Body of pancreas (tissue), 4 donors: ENCODE measurements around the gene PDE8B. TPM values are rescaled to one million over a fixed set of nuclear protein-coding genes. Genes with fewer than 3 reads are reported as not detected.

Source experiments
- ATAC-seq: fragments of 150-250 bp; one replicate; pipeline ENCODE4 v1.9.1; 2016
- DNase-seq, 4 donors: peaks; one replicate each; pipeline ENCODE4 v3.0.0-alpha.2; 2019
- H3K27ac ChIP-seq, 4 donors: fragments of 200-600 bp; sonication (generic); 1 replicate in 3 of 4; 2 replicates in 1 of 4; pipeline versions ENCODE4 v1.5.1 to v1.6.1; 2016 to 2019; ENCODE audit warnings: mild to moderate bottlenecking in 1 of 4, mixed read lengths in 1 of 4, moderate library complexity in 1 of 4
- H3K27me3 ChIP-seq, 2 donors: fragments of 200-600 bp; sonication (generic); one replicate each; pipeline ENCODE4 v1.6.0; 2016; ENCODE audit warnings: mild to moderate bottlenecking in 1 of 2
- H3K36me3 ChIP-seq, 2 donors: fragments of 200-600 bp; sonication (generic); replicated peaks in 1 of 2; 2 replicates each; pipeline ENCODE4 v1.5.1; 2016; ENCODE audit warnings: low read depth in 2 of 2; ENCODE audit not compliant: insufficient read depth in 1 of 2
- H3K4me1 ChIP-seq: fragments of 200-600 bp; sonication (generic); one replicate; pipeline ENCODE4 v1.6.0; 2016
- H3K4me3 ChIP-seq, 2 donors: fragments of 200-600 bp; sonication (generic); 1 replicate in 1 of 2; 2 replicates in 1 of 2; pipeline ENCODE4 v1.5.1; 2016 to 2019
- H3K9me3 ChIP-seq, 3 donors: fragments of 200-600 bp; sonication (generic); 1 replicate in 2 of 3; 2 replicates in 1 of 3; pipeline ENCODE4 v1.5.1; 2016
- POLR2A ChIP-seq, 3 donors: fragments of 450-650 bp; IDR thresholded peaks; one replicate each; pipeline ENCODE4 v1.6.1; 2016; ENCODE audit warnings: antibody characterized with exemption in 3 of 3, mild to moderate bottlenecking in 2 of 3
- WGBS, 2 donors: methylation state at CpG; one replicate each; pipeline ENCODE4 v1.1.5; 2017; 5-methylcytosine and 5-hydroxymethylcytosine counted together
- intact Hi-C: fragments of 100-400 bp; cut with DNase I; formaldehyde crosslinking; loops from one replicate; pipeline ENCODE4 v1.15.1; 2023
- total RNA-seq, 2 donors: library from RNA; depleted of rRNA; stranded (reverse); fragments of >200 nt; gene quantifications; one replicate each; pipeline ENCODE4 v1.1.0, GENCODE V29; 2016
- TF ChIP-seq, protein P1 (sequence below), 7 experiments: fragments of 450-650 bp in 4 of 7; fragments of 200-600 bp in 3 of 7; sonication (generic) in 3 of 7; IDR thresholded peaks; one replicate each; pipeline ENCODE4 v1.5.1; 2016 to 2019; ENCODE audit warnings: antibody characterized with exemption in 7 of 7

PDE8B gene
- total RNA-seq, 2 donors from 2014 or later: 8.3 to 15.8 TPM

DNA sequence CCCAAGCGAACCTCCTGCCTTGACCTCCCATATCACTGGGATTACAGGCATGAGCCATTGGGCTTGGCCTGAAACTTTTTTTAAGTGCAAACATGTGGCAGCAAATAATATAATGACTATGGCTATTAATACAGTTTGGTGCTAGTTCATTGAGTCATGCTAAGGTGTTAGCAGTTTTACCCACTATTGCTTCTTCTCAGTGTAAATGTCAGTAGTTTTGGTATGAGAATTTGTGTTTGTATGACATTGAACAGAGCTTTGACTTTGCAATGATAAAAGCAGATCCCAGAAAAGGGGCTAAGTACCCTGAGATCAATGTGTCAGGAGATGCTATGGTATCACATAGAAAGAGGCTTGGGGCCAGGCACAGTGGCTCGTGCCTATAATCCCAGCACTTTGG is 214.4 kb downstream of the PDE8B start:
- TF ChIP-seq, protein P1, sequence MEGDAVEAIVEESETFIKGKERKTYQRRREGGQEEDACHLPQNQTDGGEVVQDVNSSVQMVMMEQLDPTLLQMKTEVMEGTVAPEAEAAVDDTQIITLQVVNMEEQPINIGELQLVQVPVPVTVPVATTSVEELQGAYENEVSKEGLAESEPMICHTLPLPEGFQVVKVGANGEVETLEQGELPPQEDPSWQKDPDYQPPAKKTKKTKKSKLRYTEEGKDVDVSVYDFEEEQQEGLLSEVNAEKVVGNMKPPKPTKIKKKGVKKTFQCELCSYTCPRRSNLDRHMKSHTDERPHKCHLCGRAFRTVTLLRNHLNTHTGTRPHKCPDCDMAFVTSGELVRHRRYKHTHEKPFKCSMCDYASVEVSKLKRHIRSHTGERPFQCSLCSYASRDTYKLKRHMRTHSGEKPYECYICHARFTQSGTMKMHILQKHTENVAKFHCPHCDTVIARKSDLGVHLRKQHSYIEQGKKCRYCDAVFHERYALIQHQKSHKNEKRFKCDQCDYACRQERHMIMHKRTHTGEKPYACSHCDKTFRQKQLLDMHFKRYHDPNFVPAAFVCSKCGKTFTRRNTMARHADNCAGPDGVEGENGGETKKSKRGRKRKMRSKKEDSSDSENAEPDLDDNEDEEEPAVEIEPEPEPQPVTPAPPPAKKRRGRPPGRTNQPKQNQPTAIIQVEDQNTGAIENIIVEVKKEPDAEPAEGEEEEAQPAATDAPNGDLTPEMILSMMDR (IDR thresholded peaks at IDR 0.05): no peak
- no peak for TF ChIP-seq POLR2A (IDR thresholded peaks at IDR 0.05)

DNA sequence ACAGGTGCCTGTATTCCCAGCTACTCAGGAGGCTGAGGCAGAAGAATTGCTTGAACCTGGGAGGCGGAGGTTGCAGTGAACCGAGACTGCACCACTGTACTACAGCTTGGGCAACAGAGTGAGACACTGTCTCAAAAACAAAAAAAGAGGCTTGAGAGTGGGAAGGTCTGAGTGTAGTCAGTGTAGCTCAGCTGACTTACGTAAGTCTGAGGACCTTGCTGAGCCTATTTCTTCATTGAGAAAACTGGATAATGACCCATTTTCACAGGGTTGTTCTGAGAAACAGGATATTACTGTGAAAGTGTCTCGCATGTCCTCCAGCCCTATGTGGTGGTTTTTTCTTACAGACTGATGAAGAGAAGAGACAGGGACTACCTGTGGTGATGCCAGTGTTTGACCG is 214.9 kb downstream of the PDE8B start:
- Histone ChIP-seq H3K27me3 (no peaks in the 10 kb centered on the region), H3K9me3 (no peaks in the 10 kb centered on the region), H3K27ac (no peak overlapping the region), H3K4me3 (no peak overlapping the region), H3K36me3 (no peaks in the 10 kb centered on the region), H3K4me1 (no peaks in the 10 kb centered on the region)
- no peak for DNase-seq
- 95 to 96% methylated on average over 5 of the region's 5 CpGs for WGBS, 2 donors
- no peak for ATAC-seq
- TF ChIP-seq, protein P1 (IDR thresholded peaks at IDR 0.05): no peak
- no peak for TF ChIP-seq POLR2A (IDR thresholded peaks at IDR 0.05)
- intact Hi-C loops: no loop called here

More for the DNA sequence above, 214.4 kb downstream of the PDE8B start:
- Histone ChIP-seq H3K4me3 (no peak overlapping the region), H3K9me3 (no peaks in the 10 kb centered on the region), H3K36me3 (no peaks in the 10 kb centered on the region), H3K27me3 (no peaks in the 10 kb centered on the region), H3K4me1 (no peaks in the 10 kb centered on the region), H3K27ac (no peak overlapping the region)
- intact Hi-C loops: no loop called here
- WGBS, 2 donors: 90 to 100% methylated on average over 2 of the region's 2 CpGs
- DNase-seq (no peak), ATAC-seq (no peak)

DNA sequence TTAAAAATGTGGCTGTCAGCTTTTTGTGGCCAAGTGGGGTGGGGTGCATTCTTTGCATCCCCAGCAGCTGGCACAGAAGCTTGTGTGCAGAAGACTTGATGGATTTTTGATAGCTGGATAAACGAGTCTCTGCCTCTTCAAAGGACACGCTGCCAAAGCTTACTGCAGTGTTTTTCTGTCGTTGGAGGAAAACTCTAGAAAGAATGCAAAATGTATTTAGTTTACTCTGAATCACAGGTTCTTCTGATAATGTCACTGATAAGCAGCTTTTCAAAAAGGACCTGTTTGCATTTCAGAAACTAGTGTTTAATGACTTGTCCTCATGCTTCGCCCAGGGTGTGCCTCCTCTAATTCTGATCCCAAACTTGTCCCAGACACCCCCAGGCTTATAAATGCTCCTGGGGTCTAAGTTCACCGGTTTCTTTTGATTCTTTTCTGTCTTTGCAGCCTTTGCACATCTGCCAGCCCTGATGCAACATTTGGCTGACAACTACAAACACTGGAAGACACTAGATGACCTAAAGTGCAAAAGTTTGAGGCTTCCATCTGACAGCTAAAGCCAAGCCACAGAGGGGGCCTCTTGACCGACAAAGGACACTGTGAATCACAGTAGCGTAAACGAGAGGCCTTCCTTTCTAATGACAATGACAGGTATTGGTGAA is 215.6 kb downstream of the PDE8B start:
- H3K36me3 ChIP-seq: no peaks in the 10 kb centered on the region
- no peak overlapping the region for H3K27ac ChIP-seq
- no peak overlapping the region for H3K4me3 ChIP-seq
- TF ChIP-seq POLR2A (IDR thresholded peaks at IDR 0.05): no peak
- TF ChIP-seq, protein P1 (IDR thresholded peaks at IDR 0.05): no peak
- WGBS, 2 donors: 51% methylated on average over 8 of the region's 8 CpGs
- intact Hi-C loops: no loop called here
- H3K9me3 ChIP-seq: no peaks in the 10 kb centered on the region
- DNase-seq (no peak), ATAC-seq (no peak)
- H3K27me3 ChIP-seq: no peaks in the 10 kb centered on the region
- H3K4me1 ChIP-seq: no peaks in the 10 kb centered on the region

DNA sequence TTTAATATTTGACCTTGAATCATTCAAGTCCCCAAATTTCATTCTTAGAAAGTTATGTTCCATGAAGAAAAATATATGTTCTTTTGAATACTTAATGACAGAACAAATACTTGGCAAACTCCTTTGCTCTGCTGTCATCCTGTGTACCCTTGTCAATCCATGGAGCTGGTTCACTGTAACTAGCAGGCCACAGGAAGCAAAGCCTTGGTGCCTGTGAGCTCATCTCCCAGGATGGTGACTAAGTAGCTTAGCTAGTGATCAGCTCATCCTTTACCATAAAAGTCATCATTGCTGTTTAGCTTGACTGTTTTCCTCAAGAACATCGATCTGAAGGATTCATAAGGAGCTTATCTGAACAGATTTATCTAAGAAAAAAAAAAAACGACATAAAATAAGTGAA is 216.2 kb downstream of the PDE8B start:
- H3K36me3 ChIP-seq: peaks cover 0 to 4% of the 10 kb centered on the region in 2 donors
- no peaks in the 10 kb centered on the region for H3K4me1 ChIP-seq
- no peaks in the 10 kb centered on the region for H3K9me3 ChIP-seq
- H3K4me3 ChIP-seq: no peak overlapping the region
- no peak overlapping the region for H3K27ac ChIP-seq
- H3K27me3 ChIP-seq: no peaks in the 10 kb centered on the region
- no peak for ATAC-seq
- DNase-seq: no peak
- intact Hi-C loops: no loop called here
- TF ChIP-seq, protein P1 (IDR thresholded peaks at IDR 0.05): no peak
- no peak for TF ChIP-seq POLR2A (IDR thresholded peaks at IDR 0.05)
- WGBS, 2 donors: 46 to 52% methylated on average over 2 of the region's 2 CpGs

DNA sequence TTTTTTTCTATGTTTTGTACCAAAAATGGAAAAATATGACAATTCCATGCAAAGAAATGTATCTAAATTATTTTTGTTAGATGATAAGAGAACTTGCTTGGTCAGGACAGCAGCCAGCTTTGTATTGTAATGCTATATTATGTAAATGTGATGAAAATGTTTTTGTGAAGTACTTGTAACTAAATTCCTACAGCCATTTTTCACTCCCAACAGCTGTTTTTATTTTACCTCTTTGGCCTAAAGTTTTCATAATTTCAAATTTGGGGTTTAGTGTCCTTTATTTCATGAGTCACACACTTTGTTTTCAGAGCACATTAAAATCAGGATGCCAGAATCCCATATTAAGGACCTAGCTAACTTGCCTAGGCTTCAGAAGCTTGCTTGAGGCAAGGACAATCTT is 217.5 kb downstream of the PDE8B start:
- no peak for TF ChIP-seq POLR2A (IDR thresholded peaks at IDR 0.05)
- TF ChIP-seq, protein P1 (IDR thresholded peaks at IDR 0.05): no peak
- H3K9me3 ChIP-seq: no peaks in the 10 kb centered on the region
- no peak overlapping the region for H3K4me3 ChIP-seq
- H3K27ac ChIP-seq: no peak overlapping the region
- peaks cover 0 to 11% of the 10 kb centered on the region in 2 donors for H3K36me3 ChIP-seq
- H3K27me3 ChIP-seq: no peaks in the 10 kb centered on the region
- ATAC-seq (no peak), DNase-seq (no peak)
- no peaks in the 10 kb centered on the region for H3K4me1 ChIP-seq
- intact Hi-C loops: no loop called here
